ENCODE results near the gene KIF5A. TPM values are rescaled to one million over a fixed set of nuclear protein-coding genes. Genes with fewer than 3 reads are reported as not detected.
A peak's percentile ranks its signal among the peaks of the same experiment; 100 is the strongest.

KIF5A gene
- total and polyA plus RNA-seq, 2 of the 13 experiments (the other 11 are each of a cell fraction or from before 2014, with no cell fraction given) = 1.6 to 11.9 TPM

DNA sequence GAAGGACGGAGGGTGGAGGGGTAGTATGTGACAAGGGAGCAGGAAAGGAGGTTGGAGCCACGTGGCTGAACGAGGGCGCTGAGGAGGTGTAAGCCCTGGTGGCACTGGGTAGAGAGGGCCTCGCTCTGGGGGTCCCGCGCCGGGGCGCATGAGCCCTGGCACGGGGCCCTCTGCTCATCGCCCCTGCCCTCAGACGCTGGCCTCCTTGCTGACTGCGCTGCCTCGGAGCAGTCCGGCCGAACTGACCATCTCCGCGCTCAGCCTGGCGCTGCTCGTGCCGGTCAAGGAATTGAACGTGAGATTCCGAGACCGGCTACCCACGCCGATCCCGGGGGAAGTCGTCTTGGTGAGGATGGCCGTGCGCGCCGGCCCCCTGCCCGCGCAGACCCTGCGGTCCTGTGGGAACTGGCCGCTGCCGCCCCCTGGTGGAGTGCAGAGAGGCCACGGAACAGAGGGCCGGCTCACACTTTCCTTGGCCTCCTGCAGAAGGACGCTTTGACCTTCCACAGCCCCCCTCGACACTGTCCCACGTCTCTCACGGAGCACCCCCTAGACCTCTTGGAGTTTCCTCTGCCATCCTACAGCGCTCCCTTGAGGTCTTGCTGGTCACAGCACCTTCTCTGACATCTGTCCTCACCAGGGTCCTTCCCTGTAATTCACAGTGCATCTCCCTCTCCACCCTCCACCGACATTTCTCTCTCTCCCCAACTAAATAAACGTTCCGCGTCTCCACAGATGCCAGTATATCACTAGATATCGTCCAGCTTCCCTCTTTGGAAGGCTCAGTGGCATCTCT lies 71.9 kb downstream of the KIF5A start (continued):
- TF ChIP-seq GATAD1 (CRISPR knock-in tag; IDR thresholded peaks at IDR 0.05) (0 out of 2 replicates have a peak, but pooled peaks have one; percentile 29), ZNF614 (CRISPR knock-in tag; IDR thresholded peaks at IDR 0.05; ENCODE audit: borderline replicate concordance) (peak; percentile 49; the same call in 1 of the 2 replicates), FOXA1 (IDR thresholded peaks at IDR 0.05) (no peak), FOXA1 (CRISPR knock-in tag; IDR thresholded peaks at IDR 0.05) (no peak), ZNF891 (CRISPR knock-in tag; IDR thresholded peaks at IDR 0.05) (peak; percentile 33; the same call in 1 of the 2 replicates), ZKSCAN8 (CRISPR knock-in tag; IDR thresholded peaks at IDR 0.05; ENCODE audit: borderline replicate concordance) (no peak), UBTF (CRISPR knock-in tag; IDR thresholded peaks at IDR 0.05) (peak; percentile 53), ZZZ3 (CRISPR knock-in tag; IDR thresholded peaks at IDR 0.05; ENCODE audit: borderline replicate concordance) (no peak), HNF1B (CRISPR knock-in tag; IDR thresholded peaks at IDR 0.05) (0 out of 2 replicates have a peak, but pooled peaks have one; percentile 43), CHCHD3 (CRISPR knock-in tag; IDR thresholded peaks at IDR 0.05) (peak; percentile 78; the same call in 1 of the 2 replicates), ISL2 (CRISPR knock-in tag; IDR thresholded peaks at IDR 0.05) (0 out of 2 replicates have a peak, but pooled peaks have one; percentile 26), ZFP41 (CRISPR knock-in tag; IDR thresholded peaks at IDR 0.05; ENCODE audit: borderline replicate concordance) (no peak), ZNF775 (CRISPR knock-in tag; IDR thresholded peaks at IDR 0.05; ENCODE audit: borderline replicate concordance) (no peak), ZNF414 (CRISPR knock-in tag; IDR thresholded peaks at IDR 0.05) (no peak), ZNF556 (CRISPR knock-in tag; IDR thresholded peaks at IDR 0.05; ENCODE audit: borderline replicate concordance) (0 out of 2 replicates have a peak, but pooled peaks have one; percentile 45), DR1 (CRISPR knock-in tag; IDR thresholded peaks at IDR 0.05) (no peak), ARNT2 (CRISPR knock-in tag; IDR thresholded peaks at IDR 0.05; ENCODE audit: low read depth) (0 out of 2 replicates have a peak, but pooled peaks have one; percentile 36)
- TF ChIP-seq, protein P1, sequence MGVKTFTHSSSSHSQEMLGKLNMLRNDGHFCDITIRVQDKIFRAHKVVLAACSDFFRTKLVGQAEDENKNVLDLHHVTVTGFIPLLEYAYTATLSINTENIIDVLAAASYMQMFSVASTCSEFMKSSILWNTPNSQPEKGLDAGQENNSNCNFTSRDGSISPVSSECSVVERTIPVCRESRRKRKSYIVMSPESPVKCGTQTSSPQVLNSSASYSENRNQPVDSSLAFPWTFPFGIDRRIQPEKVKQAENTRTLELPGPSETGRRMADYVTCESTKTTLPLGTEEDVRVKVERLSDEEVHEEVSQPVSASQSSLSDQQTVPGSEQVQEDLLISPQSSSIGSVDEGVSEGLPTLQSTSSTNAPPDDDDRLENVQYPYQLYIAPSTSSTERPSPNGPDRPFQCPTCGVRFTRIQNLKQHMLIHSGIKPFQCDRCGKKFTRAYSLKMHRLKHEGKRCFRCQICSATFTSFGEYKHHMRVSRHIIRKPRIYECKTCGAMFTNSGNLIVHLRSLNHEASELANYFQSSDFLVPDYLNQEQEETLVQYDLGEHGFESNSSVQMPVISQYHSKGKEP (CRISPR knock-in tag; IDR thresholded peaks at IDR 0.05) = no peak
- TF ChIP-seq, protein P2, sequence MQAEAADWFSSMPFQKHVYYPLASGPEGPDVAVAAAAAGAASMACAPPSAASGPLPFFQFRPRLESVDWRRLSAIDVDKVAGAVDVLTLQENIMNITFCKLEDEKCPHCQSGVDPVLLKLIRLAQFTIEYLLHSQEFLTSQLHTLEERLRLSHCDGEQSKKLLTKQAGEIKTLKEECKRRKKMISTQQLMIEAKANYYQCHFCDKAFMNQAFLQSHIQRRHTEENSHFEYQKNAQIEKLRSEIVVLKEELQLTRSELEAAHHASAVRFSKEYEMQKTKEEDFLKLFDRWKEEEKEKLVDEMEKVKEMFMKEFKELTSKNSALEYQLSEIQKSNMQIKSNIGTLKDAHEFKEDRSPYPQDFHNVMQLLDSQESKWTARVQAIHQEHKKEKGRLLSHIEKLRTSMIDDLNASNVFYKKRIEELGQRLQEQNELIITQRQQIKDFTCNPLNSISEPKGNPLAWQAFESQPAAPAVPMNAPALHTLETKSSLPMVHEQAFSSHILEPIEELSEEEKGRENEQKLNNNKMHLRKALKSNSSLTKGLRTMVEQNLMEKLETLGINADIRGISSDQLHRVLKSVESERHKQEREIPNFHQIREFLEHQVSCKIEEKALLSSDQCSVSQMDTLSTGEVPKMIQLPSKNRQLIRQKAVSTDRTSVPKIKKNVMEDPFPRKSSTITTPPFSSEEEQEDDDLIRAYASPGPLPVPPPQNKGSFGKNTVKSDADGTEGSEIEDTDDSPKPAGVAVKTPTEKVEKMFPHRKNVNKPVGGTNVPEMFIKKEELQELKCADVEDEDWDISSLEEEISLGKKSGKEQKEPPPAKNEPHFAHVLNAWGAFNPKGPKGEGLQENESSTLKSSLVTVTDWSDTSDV (CRISPR knock-in tag; IDR thresholded peaks at IDR 0.05) = 0 out of 2 replicates have a peak, but pooled peaks have one; percentile 68
